ENCODE results near the gene SLC38A1. TPM values are rescaled to one million over a fixed set of nuclear protein-coding genes. Genes with fewer than 3 reads are reported as not detected.

The SLC38A1 gene
- total RNA-seq, 1 donor from 2014 or later, result 71.5 TPM

Other genes with a start within 250 kb of the SLC38A1 start
- 245 TPM for gene SLC38A2, start 103.7 kb upstream of the SLC38A1 start, total RNA-seq